Panc1 (cell line): ENCODE data around the gene SCARF2. TPM values are rescaled to one million over a fixed set of nuclear protein-coding genes. Genes with fewer than 3 reads are reported as not detected.

Source experiments
- ATAC-seq: fragments of 200-7000 bp; cut with Tn5 transposase; 2 replicates; pipeline ENCODE4 v1.9.1; 2020; ENCODE audit warnings: mild to moderate bottlenecking, moderate library complexity
- BruUV-seq: library from RNA; stranded (reverse); fragments of 400-500 nt; replicated peaks from 2 replicates; lab custom pipeline; 2021; lab: Mats Ljungman, UMichigan
- CTCF ChIA-PET: fragments of 300-600 bp; sonication (Branson Sonifier 250); formaldehyde crosslinking; loops from one replicate; lab custom pipeline; 2022; ENCODE audit warnings: antibody characterized with exemption; lab: Charles Lee
- POLR2A ChIA-PET: fragments of 300-600 bp; sonication (Branson Sonifier 250); formaldehyde crosslinking; loops from one replicate; lab custom pipeline; 2022; ENCODE audit warnings: antibody characterized with exemption; lab: Charles Lee
- DNase-seq: peaks from one replicate; pipeline ENCODE4 v3.0.0-alpha.2; 2010; ENCODE audit warnings: low read depth, low spot score
- H3K27ac ChIP-seq: 2 replicates; pipeline ENCODE4 v1.5.1; 2011; ENCODE audit warnings: mild to moderate bottlenecking, low read length, inconsistent platforms
- H3K27me3 ChIP-seq: fragments of 200-500 bp; sonication (Bioruptor generic); 2 replicates; pipeline ENCODE4 v1.6.0; 2014; ENCODE audit warnings: low read length, inconsistent platforms; ENCODE audit not compliant: control insufficient read depth, insufficient read depth
- H3K36me3 ChIP-seq: fragments of 200-500 bp; sonication (Bioruptor generic); 2 replicates; pipeline ENCODE4 v1.5.1; 2014; ENCODE audit warnings: inconsistent platforms, mild to moderate bottlenecking, low read length, moderate library complexity; ENCODE audit not compliant: control insufficient read depth, insufficient read depth
- H3K4me1 ChIP-seq: 2 replicates; pipeline ENCODE4 v1.5.1; 2011; ENCODE audit warnings: inconsistent platforms, mild to moderate bottlenecking, low read length, moderate library complexity; ENCODE audit not compliant: control insufficient read depth, insufficient read depth
- H3K4me3 ChIP-seq, 2 experiments: 2 replicates each; pipeline ENCODE4 v1.5.1; 2011 to 2012; ENCODE audit warnings: low read depth in 2 of 2, low read length in 2 of 2, mild to moderate bottlenecking in 2 of 2, inconsistent platforms in 1 of 2, moderate library complexity in 1 of 2
- H3K9me3 ChIP-seq: fragments of 200-500 bp; sonication (Bioruptor generic); 2 replicates; pipeline ENCODE4 v1.5.1; 2014; ENCODE audit warnings: low read depth, mild to moderate bottlenecking, inconsistent platforms, low read length, moderate library complexity; ENCODE audit not compliant: control insufficient read depth, insufficient read depth
- CTCF ChIP-seq: fragments of 450-650 bp; IDR thresholded peaks from 2 replicates; pipeline ENCODE4 v1.5.1; 2017; ENCODE audit warnings: mild to moderate bottlenecking
- POLR2AphosphoS5 ChIP-seq: IDR thresholded peaks from 2 replicates; pipeline ENCODE4 v1.6.1; 2012; ENCODE audit warnings: mild to moderate bottlenecking, low read depth, low read length, moderate library complexity
- REST ChIP-seq, 2 experiments: IDR thresholded peaks; 2 replicates each; pipeline ENCODE4 v1.6.1; 2011 to 2012; ENCODE audit warnings: low read depth in 2 of 2, control low read depth in 1 of 2, low read length in 1 of 2, mild to moderate bottlenecking in 1 of 2, moderate library complexity in 1 of 2; ENCODE audit not compliant: insufficient read depth in 1 of 2
- SIN3A ChIP-seq: IDR thresholded peaks from 2 replicates; pipeline ENCODE4 v1.6.1; 2012; ENCODE audit warnings: low read depth, mild to moderate bottlenecking, low read length, moderate library complexity, borderline replicate concordance; ENCODE audit not compliant: insufficient read depth
- TCF7L2 ChIP-seq: IDR thresholded peaks from 2 replicates; pipeline ENCODE4 v1.6.1; 2011; ENCODE audit warnings: mild to moderate bottlenecking, low read depth, low read length, inconsistent platforms
- in situ Hi-C: cut with HindIII; loops from 2 replicates; pipeline ENCODE4 v1.10.0; 2016; ENCODE audit warnings: low sequenced_read_pairs, low pct_unique_long_range_greater_than_20kb
- intact Hi-C: fragments of 100-400 bp; cut with micrococcal nuclease; formaldehyde crosslinking; loops from one replicate; pipeline ENCODE4 v1.10.0; 2022; ENCODE audit not compliant: unreplicated experiment
- total RNA-seq: library from RNA; stranded (reverse); gene quantifications from one replicate; pipeline ENCODE4 v1.2.1, GENCODE V29; 2021; ENCODE audit not compliant: unreplicated experiment

The SCARF2 gene
- total RNA-seq, 1 experiment from 2014 or later: 3.2 TPM

- H3K4me3 ChIP-seq: peak overlapping the region; percentile 23 to 26
- TF ChIP-seq CTCF (no peak), TCF7L2 (no peak), SIN3A (no peak), REST (IDR thresholded peaks at IDR 0.05; ENCODE audit: insufficient read depth in 1 of 2, low read depth in 2 of 2, low read length in 1 of 2) (no peak), POLR2AphosphoS5 (no peak)
- no TSS peak for BruUV-seq
- H3K36me3 ChIP-seq: no peaks in the 10 kb centered on the region
- no peak for DNase-seq
- POLR2A ChIA-PET: no interaction called here
- peak; percentile 37 for ATAC-seq
- intact Hi-C loops: no loop called here
- H3K27ac ChIP-seq: no peak overlapping the region
- H3K9me3 ChIP-seq: no peaks in the 10 kb centered on the region
- CTCF ChIA-PET: no interaction called here
- no peaks in the 10 kb centered on the region for H3K27me3 ChIP-seq
- no peaks in the 10 kb centered on the region for H3K4me1 ChIP-seq
- in situ Hi-C loops: no loop called here
These were observed 6.0 kb downstream of the SCARF2 start for GRCh38 chr22:20431511-20432192.

DNA sequence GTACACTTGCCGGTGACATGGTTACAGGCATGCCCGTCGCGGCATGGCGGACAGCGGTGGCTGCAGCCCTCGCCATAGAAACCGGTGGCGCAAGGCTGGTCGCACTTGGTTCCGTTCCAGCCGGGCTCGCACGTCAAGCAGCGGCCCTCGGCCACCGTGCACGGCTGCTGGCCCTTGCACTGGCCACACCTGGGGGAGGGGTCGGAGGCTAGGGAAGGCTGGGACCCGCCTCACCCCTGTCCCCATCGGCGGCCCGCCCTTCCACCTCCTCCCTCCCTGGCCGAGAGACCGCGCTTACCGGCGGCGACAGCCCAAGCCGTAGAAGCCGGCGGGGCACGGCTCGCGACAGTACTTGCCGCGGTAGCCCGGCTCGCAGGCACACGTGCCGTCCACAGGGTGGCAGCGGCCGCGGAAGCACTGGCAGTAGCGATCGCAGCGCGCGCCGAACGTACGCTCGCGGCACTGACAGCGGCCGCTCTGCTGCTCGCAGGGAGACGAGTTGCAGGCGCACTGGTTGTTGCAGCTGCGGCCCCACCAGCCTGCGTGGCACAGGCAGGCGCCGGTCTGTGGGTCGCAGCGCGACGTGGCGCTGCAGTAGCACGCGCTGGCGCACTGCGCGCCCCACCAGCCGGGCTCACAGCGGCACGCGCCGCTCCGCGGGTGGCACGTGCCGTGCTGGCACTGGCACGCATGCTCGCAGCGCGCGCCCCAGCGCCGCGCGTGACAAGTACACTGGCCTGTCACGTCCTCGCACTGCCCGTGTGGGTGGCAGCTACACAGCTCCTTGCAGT lies 6.7 kb downstream of the SCARF2 start:
- Histone ChIP-seq H3K9me3 (no peaks in the 10 kb centered on the region), H3K4me3 (peak overlapping the region; percentile 23 to 26), H3K27ac (no peak overlapping the region), H3K27me3 (no peaks in the 10 kb centered on the region), H3K36me3 (no peaks in the 10 kb centered on the region), H3K4me1 (no peaks in the 10 kb centered on the region)
- DNase-seq: no peak
- ATAC-seq: peak; percentile 92
- ChIA-PET CTCF (no interaction called here), POLR2A (no interaction called here)
- no TSS peak for BruUV-seq
- in situ Hi-C loops (no loop called here), intact Hi-C loops (no loop called here)
- TF ChIP-seq SIN3A (no peak), TCF7L2 (no peak), POLR2AphosphoS5 (no peak), REST (IDR thresholded peaks at IDR 0.05; ENCODE audit: insufficient read depth in 1 of 2, low read depth in 2 of 2, low read length in 1 of 2) (no peak), CTCF (peak; percentile 38; the same call in 1 of the 2 replicates)
